ENCODE measurements around the gene RERE. TPM values are rescaled to one million over a fixed set of nuclear protein-coding genes. Genes with fewer than 3 reads are reported as not detected.
"Not testable (repeated sequence)": the region's sequence is repeated elsewhere in the genome, so short reads cannot be mapped to it uniquely, and the experiment has no call there.

Gene RERE
- total RNA-seq, 4 donors from 2014 or later: 51.2 to 1,226 (median 253) TPM

- DNase-seq: no peak
- TF ChIP-seq, protein P1, sequence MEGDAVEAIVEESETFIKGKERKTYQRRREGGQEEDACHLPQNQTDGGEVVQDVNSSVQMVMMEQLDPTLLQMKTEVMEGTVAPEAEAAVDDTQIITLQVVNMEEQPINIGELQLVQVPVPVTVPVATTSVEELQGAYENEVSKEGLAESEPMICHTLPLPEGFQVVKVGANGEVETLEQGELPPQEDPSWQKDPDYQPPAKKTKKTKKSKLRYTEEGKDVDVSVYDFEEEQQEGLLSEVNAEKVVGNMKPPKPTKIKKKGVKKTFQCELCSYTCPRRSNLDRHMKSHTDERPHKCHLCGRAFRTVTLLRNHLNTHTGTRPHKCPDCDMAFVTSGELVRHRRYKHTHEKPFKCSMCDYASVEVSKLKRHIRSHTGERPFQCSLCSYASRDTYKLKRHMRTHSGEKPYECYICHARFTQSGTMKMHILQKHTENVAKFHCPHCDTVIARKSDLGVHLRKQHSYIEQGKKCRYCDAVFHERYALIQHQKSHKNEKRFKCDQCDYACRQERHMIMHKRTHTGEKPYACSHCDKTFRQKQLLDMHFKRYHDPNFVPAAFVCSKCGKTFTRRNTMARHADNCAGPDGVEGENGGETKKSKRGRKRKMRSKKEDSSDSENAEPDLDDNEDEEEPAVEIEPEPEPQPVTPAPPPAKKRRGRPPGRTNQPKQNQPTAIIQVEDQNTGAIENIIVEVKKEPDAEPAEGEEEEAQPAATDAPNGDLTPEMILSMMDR (IDR thresholded peaks at IDR 0.05): no peak
- TF ChIP-seq POLR2A (IDR thresholded peaks at IDR 0.05): no peak
- Histone ChIP-seq H3K27me3 (no peaks in the 10 kb centered on the region), H3K4me3 (no peak overlapping the region), H3K9me3 (no peaks in the 10 kb centered on the region), H3K4me1 (no peaks in the 10 kb centered on the region), H3K27ac (no peak overlapping the region), H3K36me3 (no peaks in the 10 kb centered on the region)
- intact Hi-C loops (cut with DNase I; ENCODE audit: low total_unique reads): no loop called here
These were observed 89.6 kb downstream of the RERE start for GRCh38 chr1:8727809-8728213.

DNA sequence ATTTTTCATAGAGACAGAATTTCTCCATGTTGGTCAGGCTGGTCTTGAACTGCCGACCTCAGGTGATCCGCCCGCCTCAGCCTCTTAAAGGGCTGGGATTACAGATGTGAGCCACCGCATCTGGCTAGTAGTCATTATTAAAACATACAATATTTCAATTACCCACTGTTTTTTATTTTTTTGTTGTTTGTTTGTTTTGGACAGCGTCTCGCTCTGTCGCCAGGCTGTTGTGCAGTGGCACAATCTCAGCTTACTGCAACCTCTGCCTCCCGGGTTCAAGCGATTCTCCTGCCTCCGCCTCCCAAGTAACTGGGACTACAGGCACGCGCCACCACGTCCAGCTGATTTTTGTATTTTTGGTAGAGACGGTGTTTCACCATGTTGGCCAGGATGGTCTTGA lies 90.1 kb downstream of the RERE start:
- H3K36me3 ChIP-seq; H3K4me3 ChIP-seq; H3K27ac ChIP-seq; H3K9me3 ChIP-seq; DNase-seq; H3K27me3 ChIP-seq; H3K4me1 ChIP-seq; intact Hi-C loops (cut with DNase I; ENCODE audit: low total_unique reads): not testable (repeated sequence)

- H3K27ac ChIP-seq: peak overlapping the region in 1 of 2 donors; percentile 43
- H3K4me3 ChIP-seq; H3K36me3 ChIP-seq; H3K9me3 ChIP-seq; H3K4me1 ChIP-seq; H3K27me3 ChIP-seq; DNase-seq; intact Hi-C loops (cut with DNase I; ENCODE audit: low total_unique reads): not testable (repeated sequence)
These were observed 90.6 kb downstream of the RERE start for GRCh38 chr1:8726801-8727186.

DNA sequence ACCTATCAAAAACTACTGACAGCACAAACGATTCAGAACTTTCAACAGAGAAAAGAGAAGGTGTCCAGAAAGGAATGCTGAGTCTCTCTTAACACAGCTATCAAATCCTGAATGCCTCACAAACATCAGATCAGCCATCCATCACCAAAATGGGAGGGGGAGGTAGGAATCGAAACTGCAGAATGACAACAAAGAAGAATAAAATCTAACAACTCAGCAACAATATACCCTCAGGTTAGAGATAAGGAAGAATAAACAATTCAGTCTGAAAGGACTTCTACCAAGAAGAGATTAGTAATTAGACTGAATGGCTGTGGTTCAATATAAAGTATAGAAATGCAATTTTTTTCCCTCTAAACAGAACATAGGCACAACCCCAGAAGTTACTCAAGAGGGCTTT lies 94.4 kb downstream of the RERE start:
- H3K27ac ChIP-seq: no peak overlapping the region
- H3K4me1 ChIP-seq: no peaks in the 10 kb centered on the region

DNA sequence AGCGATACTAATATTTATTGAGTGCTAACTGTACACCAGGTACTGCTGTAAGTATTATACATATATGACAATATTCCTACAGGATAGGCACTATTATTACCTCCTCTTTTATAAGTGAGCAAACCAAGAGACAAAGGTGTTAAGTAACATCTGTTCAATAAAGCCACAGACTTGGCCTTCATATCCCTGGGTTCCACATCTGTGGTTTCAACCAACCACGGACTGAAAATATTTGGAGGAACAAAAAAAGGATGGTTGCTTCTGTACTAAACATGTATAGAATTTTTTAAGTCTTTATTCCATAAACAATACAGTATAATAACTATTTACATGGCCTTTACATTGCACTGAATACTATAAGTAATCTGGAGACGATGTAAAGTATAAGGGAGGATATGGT lies 95.1 kb downstream of the RERE start:
- no peak overlapping the region for H3K4me3 ChIP-seq
- no peaks in the 10 kb centered on the region for H3K9me3 ChIP-seq
- no peaks in the 10 kb centered on the region for H3K27me3 ChIP-seq
- intact Hi-C loops (cut with DNase I; ENCODE audit: low total_unique reads): no loop called here
- H3K36me3 ChIP-seq: no peaks in the 10 kb centered on the region
- no peak for DNase-seq
- H3K27ac ChIP-seq: no peak overlapping the region
- no peaks in the 10 kb centered on the region for H3K4me1 ChIP-seq
- TF ChIP-seq, protein P1 (IDR thresholded peaks at IDR 0.05): no peak
- no peak for TF ChIP-seq POLR2A (IDR thresholded peaks at IDR 0.05)

More for the DNA sequence above, 94.4 kb downstream of the RERE start:
- Histone ChIP-seq H3K9me3 (no peaks in the 10 kb centered on the region), H3K36me3 (no peaks in the 10 kb centered on the region), H3K4me3 (no peak overlapping the region), H3K27me3 (no peaks in the 10 kb centered on the region)
- no peak for DNase-seq
- intact Hi-C loops (cut with DNase I; ENCODE audit: low total_unique reads): no loop called here
- no peak for TF ChIP-seq POLR2A (IDR thresholded peaks at IDR 0.05)
- TF ChIP-seq, protein P1 (IDR thresholded peaks at IDR 0.05): no peak

DNA sequence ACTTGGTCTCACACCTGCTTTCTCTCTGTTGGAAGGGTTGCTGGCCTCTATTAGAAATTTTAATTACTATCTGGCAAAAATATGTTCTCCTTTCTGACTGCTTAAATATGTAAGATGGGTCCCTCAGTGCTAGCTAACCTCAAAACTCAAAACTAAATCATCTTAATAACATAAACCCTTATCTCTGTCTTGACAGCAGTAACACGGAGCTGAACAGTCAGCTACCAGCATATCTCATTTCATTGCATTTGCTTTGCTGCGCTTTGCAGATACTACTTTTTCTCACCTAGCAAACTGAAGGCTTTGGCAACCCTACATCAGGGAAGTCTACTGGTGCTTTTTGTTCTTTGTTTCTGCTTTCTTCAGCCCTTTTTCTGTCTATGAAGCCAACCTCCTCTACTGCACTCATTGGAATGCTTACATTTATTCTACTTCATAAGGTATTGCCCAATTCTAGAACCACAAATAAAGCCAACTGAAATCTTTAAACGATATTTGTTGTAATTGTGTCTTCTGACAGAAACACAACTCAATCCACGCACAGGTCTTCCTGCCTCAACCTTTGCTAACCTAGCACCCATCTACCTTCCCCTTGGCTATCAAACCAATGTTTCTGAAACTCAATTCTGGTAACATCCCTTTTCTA lies 95.6 kb downstream of the RERE start:
- Histone ChIP-seq H3K4me1 (no peaks in the 10 kb centered on the region), H3K27me3 (no peaks in the 10 kb centered on the region), H3K4me3 (no peak overlapping the region), H3K9me3 (no peaks in the 10 kb centered on the region), H3K36me3 (no peaks in the 10 kb centered on the region), H3K27ac (no peak overlapping the region)
- intact Hi-C loops (cut with DNase I; ENCODE audit: low total_unique reads): no loop called here
- DNase-seq: no peak
- TF ChIP-seq, protein P1 (IDR thresholded peaks at IDR 0.05): no peak
- TF ChIP-seq POLR2A (IDR thresholded peaks at IDR 0.05): no peak

Measured in uterus (tissue), 4 donors.